HepG2 (cell line): ENCODE results near the gene FBXO41. TPM values are rescaled to one million over a fixed set of nuclear protein-coding genes. Genes with fewer than 3 reads are reported as not detected.

Source experiments
- AGO2 ChIP-seq: fragments of 200-400 bp; formaldehyde crosslinking; optimal IDR thresholded peaks from 2 replicates; pipeline ENCODE3; 2017; ENCODE audit warnings: mild to moderate bottlenecking, low read depth, low read length, moderate library complexity
- AKNA ChIP-seq: sonication (generic); formaldehyde crosslinking; IDR thresholded peaks from 2 replicates; pipeline ENCODE4 v1.4.0; 2020; ENCODE audit warnings: missing genetic modification reagents, borderline replicate concordance
- ATF4 ChIP-seq, 2 experiments: fragments of 450-650 bp in 1 of 2; sonication (generic) in 1 of 2; formaldehyde crosslinking; IDR thresholded peaks; 2 replicates each; pipeline versions ENCODE4 v1.5.0 to v1.8.0; 2020 to 2022; ENCODE audit warnings: mild to moderate bottlenecking in 1 of 2, missing genetic modification reagents in 1 of 2
- ETV6 ChIP-seq: sonication (generic); formaldehyde crosslinking; conservative IDR thresholded peaks from 2 replicates; pipeline ENCODE4 v1.4.0; 2020; ENCODE audit warnings: missing genetic modification reagents
- ISX ChIP-seq: sonication (generic); formaldehyde crosslinking; conservative IDR thresholded peaks from 2 replicates; pipeline ENCODE4 v1.5.0; 2020; ENCODE audit warnings: missing genetic modification reagents
- MAZ ChIP-seq, 2 experiments: sonication (generic) in 1 of 2; formaldehyde crosslinking in 1 of 2; IDR thresholded peaks; 2 replicates each; pipeline versions ENCODE4 v1.5.0 to v1.6.1; 2012 to 2020; ENCODE audit warnings: low read depth in 2 of 2, mild to moderate bottlenecking in 2 of 2, borderline replicate concordance in 1 of 2, improper control_type of control experiment in 1 of 2, low read length in 1 of 2, missing genetic modification reagents in 1 of 2, moderate library complexity in 1 of 2
- PHF20 ChIP-seq: sonication (generic); formaldehyde crosslinking; IDR thresholded peaks from 2 replicates; pipeline ENCODE4 v1.5.0; 2020; ENCODE audit warnings: mild to moderate bottlenecking, missing genetic modification reagents
- TCF7L2 ChIP-seq: IDR thresholded peaks from 2 replicates; pipeline ENCODE4 v1.6.1; 2011; ENCODE audit warnings: mild to moderate bottlenecking, low read depth, low read length, moderate library complexity
- U2AF1 ChIP-seq: fragments of 200-400 bp; formaldehyde crosslinking; optimal IDR thresholded peaks from 2 replicates; pipeline ENCODE3; 2017; ENCODE audit warnings: mild to moderate bottlenecking, low read depth, low read length
- ZNF276 ChIP-seq: sonication (generic); formaldehyde crosslinking; IDR thresholded peaks from 2 replicates; pipeline ENCODE4 v1.4.0; 2020; ENCODE audit warnings: mild to moderate bottlenecking, low read depth, missing genetic modification reagents
- ZNF382 ChIP-seq: sonication (generic); formaldehyde crosslinking; IDR thresholded peaks from 2 replicates; pipeline ENCODE4 v1.5.0; 2020; ENCODE audit warnings: missing genetic modification reagents, mild to moderate bottlenecking, borderline replicate concordance
- ZNF513 ChIP-seq: sonication (generic); formaldehyde crosslinking; conservative IDR thresholded peaks from 2 replicates; pipeline ENCODE4 v1.5.0; 2020; ENCODE audit warnings: missing genetic modification reagents
- polyA plus RNA-seq, 8 experiments: library from polyadenylated mRNA; depleted of rRNA in 3 of 8; stranded (reverse) in 7 of 8; unstranded in 1 of 8; fragments of >200 nt; fragmentation: Illumina TruSeq in 4 of 8; extraction: Trizol in 4 of 8; gene quantifications; 2 replicates each; pipeline versions ENCODE4 v1.2.1 to v1.2.3, GENCODE V29; 2011 to 2016; ENCODE audit warnings: low read depth in 4 of 8, missing spikeins in 1 of 8, mixed read lengths in 1 of 8; ENCODE audit not compliant: insufficient read depth in 1 of 8
- total RNA-seq, 5 experiments: library from RNA; depleted of rRNA; stranded (reverse); fragments of >200 nt; fragmentation: Illumina TruSeq; extraction: Trizol; gene quantifications; 2 replicates each; pipeline ENCODE4 v1.2.3, GENCODE V29; 2016; ENCODE audit warnings: low read depth in 1 of 5
- TF ChIP-seq, protein P1 (sequence below): sonication (generic); formaldehyde crosslinking; conservative IDR thresholded peaks from 2 replicates; pipeline ENCODE4 v1.4.0; 2020; ENCODE audit warnings: missing genetic modification reagents
- TF ChIP-seq, protein P2 (sequence below): sonication (generic); formaldehyde crosslinking; IDR thresholded peaks from 2 replicates; pipeline ENCODE4 v1.8.0; 2022; ENCODE audit warnings: mild to moderate bottlenecking, missing genetic modification reagents, borderline replicate concordance

The FBXO41 gene
- total and polyA plus RNA-seq, 2 of the 13 experiments (the other 11 are each of a cell fraction or from before 2014, with no cell fraction given), result 4.2 to 10.3 TPM

DNA sequence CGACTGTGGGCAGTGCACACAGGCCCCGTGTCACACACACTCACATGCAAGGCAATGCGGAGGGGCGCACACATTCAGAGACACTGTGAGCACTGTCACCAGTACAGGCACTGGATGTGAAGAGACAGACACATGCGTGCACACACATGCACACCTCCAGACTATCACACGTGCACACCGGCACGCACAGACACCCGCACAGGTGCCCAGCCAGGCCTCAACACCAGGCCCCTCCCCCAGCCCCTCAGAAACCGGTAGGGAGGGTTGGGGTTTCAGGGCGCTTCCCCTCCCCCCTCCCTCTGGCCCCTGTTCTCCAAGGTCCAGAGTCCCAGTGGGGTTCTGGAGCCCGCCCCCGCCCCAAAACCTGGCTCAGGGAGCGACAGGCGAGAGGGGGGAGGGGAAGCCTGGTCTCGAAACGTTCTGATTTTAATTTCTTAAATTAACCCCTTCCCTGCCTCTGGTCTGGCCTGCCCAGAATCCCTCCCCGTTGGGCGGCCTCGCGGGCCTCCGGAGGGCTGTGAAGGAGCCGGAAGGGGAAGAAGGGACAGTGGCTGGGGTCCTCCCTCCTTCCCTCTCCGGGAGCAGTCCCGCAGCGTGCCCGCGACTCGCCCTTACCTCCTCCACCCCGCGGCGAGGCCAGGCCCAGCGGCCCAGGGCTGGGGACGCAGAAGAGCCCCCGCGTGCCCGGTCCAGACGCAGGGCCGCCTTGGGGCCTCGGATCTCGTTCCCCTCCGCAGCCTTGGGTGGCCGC, 558 bp downstream of the FBXO41 start (continued):
- TF ChIP-seq ZNF276 (CRISPR knock-in tag) (no peak), AGO2 (peak; percentile 23), AKNA (CRISPR knock-in tag) (no peak), U2AF1 (no peak), ATF4 (CRISPR knock-in tag; IDR thresholded peaks at IDR 0.05) (no peak), ZNF382 (CRISPR knock-in tag) (no peak), ETV6 (CRISPR knock-in tag) (no peak), ZNF513 (CRISPR knock-in tag) (no peak), MAZ (IDR thresholded peaks at IDR 0.05; ENCODE audit: borderline replicate concordance, low read depth, low read length) (no peak; the same call in 1 of the 2 replicates), MAZ (CRISPR knock-in tag; IDR thresholded peaks at IDR 0.05; ENCODE audit: low read depth) (no peak), PHF20 (no peak), ISX (CRISPR knock-in tag) (no peak), TCF7L2 (no peak)
- TF ChIP-seq, protein P1, sequence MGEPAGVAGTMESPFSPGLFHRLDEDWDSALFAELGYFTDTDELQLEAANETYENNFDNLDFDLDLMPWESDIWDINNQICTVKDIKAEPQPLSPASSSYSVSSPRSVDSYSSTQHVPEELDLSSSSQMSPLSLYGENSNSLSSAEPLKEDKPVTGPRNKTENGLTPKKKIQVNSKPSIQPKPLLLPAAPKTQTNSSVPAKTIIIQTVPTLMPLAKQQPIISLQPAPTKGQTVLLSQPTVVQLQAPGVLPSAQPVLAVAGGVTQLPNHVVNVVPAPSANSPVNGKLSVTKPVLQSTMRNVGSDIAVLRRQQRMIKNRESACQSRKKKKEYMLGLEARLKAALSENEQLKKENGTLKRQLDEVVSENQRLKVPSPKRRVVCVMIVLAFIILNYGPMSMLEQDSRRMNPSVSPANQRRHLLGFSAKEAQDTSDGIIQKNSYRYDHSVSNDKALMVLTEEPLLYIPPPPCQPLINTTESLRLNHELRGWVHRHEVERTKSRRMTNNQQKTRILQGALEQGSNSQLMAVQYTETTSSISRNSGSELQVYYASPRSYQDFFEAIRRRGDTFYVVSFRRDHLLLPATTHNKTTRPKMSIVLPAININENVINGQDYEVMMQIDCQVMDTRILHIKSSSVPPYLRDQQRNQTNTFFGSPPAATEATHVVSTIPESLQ (CRISPR knock-in tag), result 0 out of 2 replicates have a peak, but pooled peaks have one; percentile 17
- TF ChIP-seq, protein P2, sequence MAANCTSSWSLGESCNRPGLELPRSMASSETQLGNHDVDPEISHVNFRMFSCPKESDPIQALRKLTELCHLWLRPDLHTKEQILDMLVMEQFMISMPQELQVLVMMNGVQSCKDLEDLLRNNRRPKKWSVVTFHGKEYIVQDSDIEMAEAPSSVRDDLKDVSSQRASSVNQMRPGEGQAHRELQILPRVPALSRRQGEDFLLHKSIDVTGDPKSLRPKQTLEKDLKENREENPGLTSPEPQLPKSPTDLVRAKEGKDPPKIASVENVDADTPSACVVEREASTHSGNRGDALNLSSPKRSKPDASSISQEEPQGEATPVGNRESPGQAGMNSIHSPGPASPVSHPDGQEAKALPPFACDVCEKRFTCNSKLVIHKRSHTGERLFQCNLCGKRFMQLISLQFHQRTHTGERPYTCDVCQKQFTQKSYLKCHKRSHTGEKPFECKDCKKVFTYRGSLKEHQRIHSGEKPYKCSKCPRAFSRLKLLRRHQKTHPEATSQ (CRISPR knock-in tag), result no peak
